DND-41 (cell line): ENCODE data around the gene SMARCA5.

Experiments
- CTCF ChIP-seq: IDR thresholded peaks from 2 replicates; pipeline ENCODE4 v1.5.1; 2012; ENCODE audit warnings: borderline replicate concordance, low read length, moderate library complexity, mild to moderate bottlenecking; ENCODE audit not compliant: poor library complexity, severe bottlenecking; ENCODE audit errors: extremely low read depth
- EZH2 ChIP-seq: IDR thresholded peaks from 3 replicates; pipeline ENCODE4 v1.6.1; 2012; ENCODE audit warnings: borderline replicate concordance, low read depth, mild to moderate bottlenecking, moderate library complexity, low read length, inconsistent platforms; ENCODE audit not compliant: severe bottlenecking

GRCh38 chr4:143531788-143532491, 18.4 kb downstream of the SMARCA5 start:
- TF ChIP-seq CTCF: no peak
- no peak for TF ChIP-seq EZH2
